ENCODE results near the gene KCNN3.

KCNN3 gene

DNA sequence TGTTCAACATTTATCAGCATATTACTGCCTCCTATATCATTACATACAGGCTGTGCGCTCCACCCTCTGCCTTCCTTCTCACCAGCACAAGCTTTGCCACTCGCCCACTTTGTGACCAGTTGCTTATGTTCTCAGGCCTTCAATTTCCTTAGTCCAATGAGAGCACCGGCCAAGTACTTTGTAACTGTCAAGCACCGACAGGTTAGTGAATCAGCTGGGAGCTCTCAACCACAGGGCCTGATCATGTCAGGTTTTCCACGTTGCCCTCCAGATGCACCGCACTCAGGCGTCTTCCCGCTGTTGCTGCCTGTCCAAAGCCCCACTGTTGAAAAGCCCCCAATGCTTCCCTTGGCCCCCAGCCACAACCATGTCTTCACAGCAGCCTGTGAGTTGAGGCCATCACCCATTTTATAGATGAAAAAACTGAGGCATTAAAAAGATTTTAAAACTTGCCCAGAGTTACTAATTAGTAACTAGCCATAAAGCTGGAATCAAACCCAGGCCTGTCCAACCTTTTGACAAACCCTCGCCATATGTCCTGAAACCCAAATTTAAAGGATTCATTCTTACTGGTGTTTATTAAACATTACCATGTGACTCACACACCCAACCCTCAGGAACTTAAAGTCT is 3.4 kb upstream of the KCNN3 start:
- H3K4me3 ChIP-seq (ENCODE audit: low read depth, low read length), result no peak overlapping the region
- TF ChIP-seq CTCF (IDR thresholded peaks at IDR 0.05; ENCODE audit: borderline replicate concordance, insufficient read depth, low read depth, low read length), result no peak

GRCh38 chr1:154871374-154871773 is 1.3 kb upstream of the KCNN3 start:
- no peak for TF ChIP-seq CTCF (IDR thresholded peaks at IDR 0.05; ENCODE audit: borderline replicate concordance, insufficient read depth, low read depth, low read length)
- no peak overlapping the region for H3K4me3 ChIP-seq (ENCODE audit: low read depth, low read length)

DNA sequence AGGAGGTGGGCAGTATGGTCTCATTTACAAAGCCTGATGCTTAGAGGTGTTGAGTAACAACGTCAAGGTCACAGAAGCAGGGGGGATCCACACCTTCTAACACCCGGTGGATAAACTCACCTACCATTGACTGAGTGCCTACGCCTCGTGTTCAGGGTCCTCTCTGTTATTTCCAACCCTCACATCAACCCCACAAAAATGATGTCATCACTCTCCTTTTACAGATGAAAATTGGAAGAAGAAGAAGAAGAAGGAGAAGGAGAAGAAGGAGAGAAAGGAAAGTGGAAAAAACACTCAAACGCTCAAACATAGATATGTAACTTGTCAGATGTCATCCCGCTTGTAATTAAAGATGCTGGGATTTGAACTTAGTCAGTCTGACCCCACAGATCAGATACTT is 653 bp upstream of the KCNN3 start:
- TF ChIP-seq CTCF (IDR thresholded peaks at IDR 0.05; ENCODE audit: borderline replicate concordance, insufficient read depth, low read depth, low read length), result no peak
- no peak overlapping the region for H3K4me3 ChIP-seq (ENCODE audit: low read depth, low read length)

DNA sequence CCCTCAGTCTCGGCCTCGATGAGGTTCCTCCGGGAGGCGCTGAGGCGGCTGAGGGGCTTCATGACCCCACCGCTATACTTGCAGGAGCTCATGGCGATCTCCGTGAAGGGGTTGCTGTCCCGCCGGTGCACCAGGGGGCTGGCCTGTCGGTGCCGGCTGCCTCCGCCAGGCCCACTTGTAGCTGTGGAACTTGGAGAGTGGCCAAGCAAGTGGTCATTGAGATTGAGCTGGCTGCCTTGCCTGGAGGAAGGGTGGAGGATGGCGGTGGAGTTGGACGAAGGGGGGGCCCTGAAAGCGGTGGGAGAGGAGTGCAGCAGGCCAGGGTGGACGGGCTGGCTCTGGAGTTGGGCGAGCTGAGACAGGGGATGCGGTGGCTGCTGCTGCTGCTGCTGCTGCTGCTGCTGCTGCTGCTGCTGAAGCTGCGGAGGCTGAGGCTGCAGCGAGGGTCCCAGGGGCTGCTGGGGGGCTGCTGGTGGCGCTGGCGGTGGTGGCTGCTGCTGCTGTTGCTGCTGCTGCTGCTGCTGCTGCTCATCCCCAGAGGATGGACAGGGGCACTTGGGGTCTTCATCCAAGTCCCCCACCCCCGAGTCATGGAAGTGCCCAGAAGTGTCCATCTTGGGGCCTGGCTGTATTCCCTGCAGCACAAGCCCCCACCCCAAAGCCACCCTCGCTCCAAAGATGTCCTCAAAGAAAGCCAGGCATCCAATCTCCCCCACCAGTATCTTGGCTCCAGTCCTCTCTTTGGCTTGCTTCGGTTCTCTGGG is 548 bp downstream of the KCNN3 start:
- no peak for TF ChIP-seq CTCF (IDR thresholded peaks at IDR 0.05; ENCODE audit: borderline replicate concordance, insufficient read depth, low read depth, low read length)
- peak overlapping the region; percentile 31 for H3K4me3 ChIP-seq (ENCODE audit: low read depth, low read length)

GRCh38 chr1:154867841-154868605 is 2.1 kb downstream of the KCNN3 start:
- peak overlapping the region; percentile 49 for H3K4me3 ChIP-seq (ENCODE audit: low read depth, low read length)
- no peak for TF ChIP-seq CTCF (IDR thresholded peaks at IDR 0.05; ENCODE audit: borderline replicate concordance, insufficient read depth, low read depth, low read length)

DNA sequence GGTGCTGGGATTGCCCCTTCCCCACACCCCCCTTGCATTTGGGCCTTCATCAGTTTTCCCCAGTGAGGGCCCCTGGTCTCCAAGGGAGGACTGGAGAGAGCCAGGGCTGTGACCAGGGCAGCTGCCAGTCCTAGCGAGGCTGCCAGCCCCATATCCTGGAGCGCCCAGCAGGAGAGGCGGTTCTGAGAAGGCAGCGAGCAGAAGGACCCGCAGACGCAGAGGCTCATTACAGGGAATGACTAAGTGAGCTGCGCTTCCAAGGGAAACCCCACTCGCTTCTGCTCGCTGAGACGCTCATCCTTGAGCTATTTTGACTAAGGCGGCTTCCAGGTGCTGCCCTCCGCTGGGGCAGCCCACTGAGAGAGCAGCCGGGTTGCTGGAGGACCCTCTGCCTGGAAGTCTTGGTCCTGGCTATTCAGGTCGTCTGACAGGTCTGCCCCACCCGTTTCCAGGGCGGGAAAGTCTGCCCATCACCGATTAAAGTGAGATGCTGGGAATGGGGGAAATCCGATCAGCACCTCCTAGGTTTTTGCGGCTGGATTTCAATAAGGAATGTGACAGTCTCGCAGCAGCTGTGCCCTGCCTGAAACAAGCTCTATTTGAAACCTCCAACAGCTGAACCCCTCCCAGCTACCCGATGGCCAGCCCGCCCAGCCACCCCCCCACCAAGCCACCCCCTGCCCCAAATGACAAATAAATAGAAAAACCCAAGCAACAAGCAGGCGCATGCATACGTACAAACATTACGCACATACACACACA is 2.8 kb downstream of the KCNN3 start:
- H3K4me3 ChIP-seq (ENCODE audit: low read depth, low read length), result peak overlapping the region; percentile 27
- TF ChIP-seq CTCF (IDR thresholded peaks at IDR 0.05; ENCODE audit: borderline replicate concordance, insufficient read depth, low read depth, low read length), result no peak

Measured in GM12875 (cell line).